GM19468 (cell line): ENCODE results near the gene CLDN4.

Experiments used
- ATAC-seq: cut with Tn5 transposase; IDR thresholded peaks from one replicate; pipeline ENCODE4 v1.9.1; 2021; ENCODE audit warnings: mild to moderate bottlenecking, moderate library complexity, moderate number of reproducible peaks; ENCODE audit not compliant: unreplicated experiment; ENCODE audit errors: extremely low read depth

The CLDN4 gene

GRCh38 chr7:73869011-73869798, 38.4 kb downstream of the CLDN4 start:
- ATAC-seq: no peak

GRCh38 chr7:73870041-73870492, 39.3 kb downstream of the CLDN4 start:
- ATAC-seq: no peak

- no peak for ATAC-seq
Measured at GRCh38 chr7:73871163-73872011, 40.6 kb downstream of the CLDN4 start.

- ATAC-seq: no peak
Measured at GRCh38 chr7:73872056-73872908, 41.5 kb downstream of the CLDN4 start.

- ATAC-seq: no peak
Measured at GRCh38 chr7:73876361-73876760, 45.6 kb downstream of the CLDN4 start.

- no peak for ATAC-seq
Measured at GRCh38 chr7:73876973-73877372, 46.2 kb downstream of the CLDN4 start.

- no peak for ATAC-seq
Measured at GRCh38 chr7:73879977-73880681, 49.3 kb downstream of the CLDN4 start.

GRCh38 chr7:73880755-73881328, 50.0 kb downstream of the CLDN4 start:
- no peak for ATAC-seq

- ATAC-seq: no peak
Measured at GRCh38 chr7:73881352-73882046, 50.7 kb downstream of the CLDN4 start.

GRCh38 chr7:73882047-73882402, 51.2 kb downstream of the CLDN4 start:
- no peak for ATAC-seq
